Stimulated activated naive CD8-positive, alpha-beta T cell treated with anti-CD3 and anti-CD28 coated beads, Interleukin-15, Interleukin-2, amounts not matched to agents 100 U/mL and 50 U/mL, for 24 hours (primary cell): Measurements from ENCODE around the gene S100A7A.

Source experiments
- ATAC-seq: fragments of 150-1000 bp; cut with Tn5 transposase; one replicate; pipeline ENCODE4 v1.10.0; 2021
- DNase-seq: peaks from one replicate; pipeline ENCODE4 v3.0.0; 2021

Gene S100A7A

GRCh38 chr1:153415850-153416570 lies at the start of gene S100A7A:
S100A7A (plus strand) TSS chr1:153416520; CDS start chr1:153418083, 1,563 bp downstream.
- DNase-seq (no peak), ATAC-seq (no peak)

DNA sequence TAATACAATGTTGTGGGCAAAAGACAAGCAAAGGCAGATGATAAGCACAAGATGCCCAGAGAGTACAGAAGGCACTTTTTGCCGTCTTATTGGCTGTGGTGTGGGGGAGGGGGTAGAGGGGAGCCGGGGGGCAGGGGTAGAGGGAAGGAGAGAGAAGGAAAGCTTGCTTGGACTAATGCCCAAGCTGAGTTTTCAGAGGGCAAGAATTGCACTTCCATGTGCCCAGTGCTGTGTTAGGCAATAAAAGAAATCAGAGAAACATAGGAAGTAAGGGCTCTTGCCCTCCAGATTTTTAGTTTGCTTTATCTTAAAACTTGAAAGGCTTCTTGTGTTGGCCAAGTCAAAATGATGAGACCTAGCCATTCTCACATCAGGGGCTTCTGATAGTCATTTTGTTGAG lies 49.2 kb upstream of the S100A7A start:
- no peak for ATAC-seq
- no peak for DNase-seq

- no peak for ATAC-seq
- DNase-seq = no peak
Measured at GRCh38 chr1:153368495-153368894, 47.8 kb upstream of the S100A7A start.

GRCh38 chr1:153370146-153370545 lies 46.2 kb upstream of the S100A7A start:
- DNase-seq (no peak), ATAC-seq (no peak)

- no peak for DNase-seq
- no peak for ATAC-seq
Measured at GRCh38 chr1:153371231-153371630, 45.1 kb upstream of the S100A7A start.

DNA sequence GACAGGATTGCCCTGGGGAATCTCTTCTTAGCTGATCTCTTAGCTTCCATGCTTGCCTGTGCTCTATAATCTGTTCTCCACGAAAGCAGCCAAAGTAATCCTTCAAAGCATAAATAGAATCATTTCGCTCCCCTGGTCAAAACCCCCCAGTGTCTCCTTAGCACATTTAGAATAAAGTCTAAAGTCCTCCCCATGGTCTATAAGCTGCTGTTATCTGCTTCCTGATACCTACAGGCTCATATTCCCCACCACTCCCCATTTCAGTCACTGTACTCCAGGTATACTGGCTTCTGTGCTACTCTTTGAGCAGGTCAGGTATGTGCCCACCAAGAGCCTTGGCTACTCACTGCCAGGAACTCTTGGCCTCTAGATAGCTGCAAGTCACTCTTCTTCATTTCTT lies 43.7 kb upstream of the S100A7A start:
- ATAC-seq (no peak), DNase-seq (no peak)

- ATAC-seq (no peak), DNase-seq (no peak)
Measured at GRCh38 chr1:153374071-153374470, 42.2 kb upstream of the S100A7A start.

DNA sequence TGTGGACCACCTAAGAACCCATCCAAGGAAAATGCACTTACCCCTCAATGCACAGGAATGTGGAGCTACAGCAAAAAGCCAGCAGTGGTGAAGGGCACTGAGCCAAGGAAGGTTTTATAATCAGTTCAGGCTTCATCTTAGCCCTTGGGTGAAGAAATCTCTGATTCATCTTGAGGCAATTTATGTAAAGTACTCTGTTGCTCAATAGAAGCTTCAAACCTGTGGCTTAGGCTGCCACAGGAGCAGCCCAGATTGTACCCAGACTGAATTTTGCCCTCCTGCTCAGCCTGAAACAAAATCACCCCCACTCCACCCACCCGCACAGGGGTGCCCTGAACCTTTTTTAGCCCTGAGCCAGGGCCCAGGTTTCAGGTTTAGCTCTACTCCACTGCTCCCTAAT lies 40.8 kb upstream of the S100A7A start, which contains the start of gene S100A12:
Gene S100A12, minus strand, starts transcription at position 111 of the 400 bp plus-strand sequence. CDS start 1,029 bp downstream, outside the sequence.
- ATAC-seq (no peak), DNase-seq (no peak)

DNA sequence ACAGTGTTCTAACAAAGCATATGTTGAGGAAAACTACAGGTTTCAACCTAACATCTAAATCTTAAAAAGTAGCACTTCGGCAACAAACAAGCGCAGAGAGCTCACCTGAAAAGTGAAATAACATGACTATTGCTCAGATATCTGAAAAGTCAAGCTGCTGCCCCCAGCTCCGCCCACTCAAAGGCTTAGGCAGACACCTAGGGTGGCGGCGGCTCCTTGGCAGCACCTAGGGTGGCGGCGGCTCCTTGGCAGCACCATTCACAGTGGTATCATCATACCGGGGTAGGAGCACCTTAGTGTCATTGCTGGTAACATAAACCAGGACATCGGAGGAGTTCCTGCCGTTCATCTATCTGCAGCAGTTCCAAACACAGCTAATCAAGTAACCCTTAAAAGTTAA lies 36.7 kb upstream of the S100A7A start:
- DNase-seq (no peak), ATAC-seq (no peak)

DNA sequence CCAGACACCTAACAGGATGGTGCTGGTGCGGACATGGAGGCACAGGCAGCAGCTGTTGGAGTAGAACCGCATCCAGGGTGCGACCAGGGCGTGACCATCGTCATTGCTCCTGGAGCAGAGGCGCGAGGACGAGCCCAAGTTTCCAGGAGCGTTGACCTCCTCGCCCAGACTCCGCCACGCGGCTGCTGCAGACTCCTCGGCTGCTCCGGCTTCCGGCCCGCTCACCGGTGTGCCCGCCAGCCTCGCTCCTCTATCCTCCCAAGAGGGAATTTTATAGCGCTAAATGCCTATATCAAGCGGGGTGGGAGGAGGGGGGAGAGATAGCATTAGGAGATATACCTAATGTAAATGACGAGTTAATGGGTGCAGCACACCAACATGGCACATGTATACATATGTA lies 35.6 kb upstream of the S100A7A start:
- DNase-seq (no peak), ATAC-seq (no peak)

GRCh38 chr1:153384958-153385580 lies 31.3 kb upstream of the S100A7A start:
- ATAC-seq (no peak), DNase-seq (no peak)

DNA sequence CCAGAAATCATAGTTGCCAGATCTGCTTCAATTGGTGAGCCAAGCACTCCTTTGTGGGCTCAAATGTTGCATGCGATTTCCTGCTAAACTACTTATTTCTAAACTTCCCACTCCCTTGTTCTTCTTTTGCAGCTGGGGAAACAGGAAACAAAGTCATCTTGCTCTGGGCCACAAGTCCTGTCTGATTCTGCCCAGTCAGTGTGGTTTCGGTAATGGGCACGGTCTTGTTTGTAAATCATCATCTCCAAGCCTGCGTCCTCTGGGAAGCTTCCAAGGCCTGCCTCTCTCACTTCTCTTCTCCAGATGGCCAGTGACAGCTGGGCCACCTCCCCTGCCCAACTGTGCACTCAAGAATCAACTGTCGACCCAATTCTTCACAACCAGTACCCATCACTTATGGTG lies 29.8 kb upstream of the S100A7A start:
- DNase-seq (no peak), ATAC-seq (no peak)

DNA sequence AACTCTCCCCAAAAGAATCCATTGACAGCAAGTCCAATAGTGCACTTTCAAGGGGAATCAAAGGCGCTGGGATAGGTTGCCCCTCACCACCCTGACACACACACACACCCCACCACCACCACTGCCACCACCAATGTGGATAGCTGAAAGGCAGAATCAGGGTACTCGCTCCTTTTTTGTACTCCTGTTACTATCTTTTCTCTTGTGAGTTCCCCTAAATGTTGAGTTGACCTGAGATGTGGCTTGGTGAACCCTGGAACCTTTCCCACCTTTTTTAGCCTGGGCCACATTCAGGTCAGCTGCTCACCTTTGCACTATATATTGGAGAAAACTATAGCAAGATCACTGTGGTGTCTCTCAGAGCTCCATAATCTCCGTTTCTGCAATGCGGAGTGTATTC lies 29.3 kb upstream of the S100A7A start:
- ATAC-seq = no peak

GRCh38 chr1:153387785-153388184 lies 28.5 kb upstream of the S100A7A start:
- ATAC-seq (no peak), DNase-seq (no peak)

More for the DNA sequence above, 29.3 kb upstream of the S100A7A start:
- DNase-seq = no peak

DNA sequence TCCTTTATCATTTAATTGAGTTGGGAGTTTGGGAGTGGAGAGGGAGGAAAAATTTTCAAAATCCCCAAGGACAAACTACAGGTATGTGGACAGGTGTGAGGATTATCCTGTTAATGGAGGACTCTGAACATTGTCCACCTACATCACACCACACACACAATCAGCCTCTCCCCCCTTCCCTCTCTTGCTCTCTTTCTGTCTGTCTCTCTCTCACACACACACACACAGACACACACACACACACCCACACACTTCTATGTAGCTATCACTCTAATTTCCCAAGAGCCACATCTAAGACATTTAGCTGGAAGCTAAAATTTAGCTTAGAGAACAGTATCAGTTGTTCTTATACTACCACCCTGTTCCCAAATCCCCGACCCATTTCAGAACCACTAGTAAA lies 26.9 kb upstream of the S100A7A start:
- ATAC-seq = no peak
- no peak for DNase-seq

GRCh38 chr1:153389973-153390879 lies 26.1 kb upstream of the S100A7A start:
- no peak for ATAC-seq
- DNase-seq = no peak

DNA sequence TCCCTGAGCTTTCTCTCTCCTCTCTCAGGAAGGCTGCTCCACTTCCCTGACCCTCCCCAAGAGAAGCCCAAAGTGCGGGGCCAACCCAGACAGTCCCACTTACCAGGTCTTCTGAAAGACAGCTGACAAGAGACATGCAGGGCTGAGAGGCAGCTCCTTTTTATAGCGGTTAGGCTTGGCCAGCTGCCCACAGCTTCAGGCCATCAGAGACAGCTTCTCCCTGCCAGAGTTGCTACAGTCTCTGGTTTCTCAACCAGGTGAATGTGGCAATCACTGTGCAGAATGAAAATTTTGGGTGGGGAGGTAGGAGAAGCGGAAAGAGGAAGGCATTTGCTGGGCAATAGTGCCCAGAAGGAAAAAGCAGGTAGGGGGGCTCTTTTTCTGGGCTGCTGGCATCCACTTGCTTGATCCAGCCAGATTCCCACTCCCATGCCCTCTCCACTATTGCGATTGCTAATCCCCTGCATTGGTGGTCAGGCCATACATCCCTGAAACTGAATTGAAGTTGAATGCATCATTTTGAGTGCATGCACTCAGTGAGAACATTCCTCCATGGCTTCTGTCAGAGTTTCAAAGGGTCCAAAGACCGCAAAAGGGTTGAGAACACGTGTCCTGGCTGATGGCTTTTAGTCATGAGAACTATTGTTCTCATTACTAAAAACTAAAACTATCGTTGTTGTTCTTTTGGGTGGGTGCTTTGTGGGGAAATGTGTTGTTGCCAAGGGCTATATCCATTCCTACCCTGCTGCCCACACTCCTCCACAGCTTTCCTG lies 25.2 kb upstream of the S100A7A start, which contains the start of gene S100A8:
Gene S100A8, minus strand, starts transcription at position 136 of the 773 bp plus-strand sequence. CDS start 538 bp downstream, outside the sequence.
- ATAC-seq (no peak), DNase-seq (no peak)

- ATAC-seq (no peak), DNase-seq (no peak)
Measured at GRCh38 chr1:153392258-153392657, 24.1 kb upstream of the S100A7A start.

GRCh38 chr1:153392822-153393221 lies 23.5 kb upstream of the S100A7A start:
- no peak for ATAC-seq
- DNase-seq = no peak

DNA sequence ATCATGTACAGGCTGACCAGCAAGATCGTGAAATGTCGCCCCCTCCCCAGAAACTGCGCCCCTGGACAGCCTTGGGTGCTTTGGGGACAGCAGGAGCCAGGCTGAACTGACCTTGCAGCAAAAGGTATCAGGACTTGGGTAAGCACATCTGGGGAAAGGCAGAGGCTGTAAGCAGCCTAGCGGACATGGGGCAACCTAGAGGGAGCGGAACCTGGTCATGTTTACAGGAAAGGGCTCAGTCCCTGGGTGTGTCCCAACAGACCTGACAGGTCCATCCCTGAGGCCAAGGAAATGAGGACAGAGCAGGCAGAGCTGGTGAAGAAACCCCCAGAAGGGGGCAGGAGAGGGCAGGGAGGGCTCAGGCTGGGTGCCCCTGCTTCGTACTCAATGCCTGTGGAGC lies 22.4 kb upstream of the S100A7A start:
- DNase-seq = no peak
- no peak for ATAC-seq

- ATAC-seq (no peak), DNase-seq (no peak)
Measured at GRCh38 chr1:153394391-153394790, 21.9 kb upstream of the S100A7A start.

DNA sequence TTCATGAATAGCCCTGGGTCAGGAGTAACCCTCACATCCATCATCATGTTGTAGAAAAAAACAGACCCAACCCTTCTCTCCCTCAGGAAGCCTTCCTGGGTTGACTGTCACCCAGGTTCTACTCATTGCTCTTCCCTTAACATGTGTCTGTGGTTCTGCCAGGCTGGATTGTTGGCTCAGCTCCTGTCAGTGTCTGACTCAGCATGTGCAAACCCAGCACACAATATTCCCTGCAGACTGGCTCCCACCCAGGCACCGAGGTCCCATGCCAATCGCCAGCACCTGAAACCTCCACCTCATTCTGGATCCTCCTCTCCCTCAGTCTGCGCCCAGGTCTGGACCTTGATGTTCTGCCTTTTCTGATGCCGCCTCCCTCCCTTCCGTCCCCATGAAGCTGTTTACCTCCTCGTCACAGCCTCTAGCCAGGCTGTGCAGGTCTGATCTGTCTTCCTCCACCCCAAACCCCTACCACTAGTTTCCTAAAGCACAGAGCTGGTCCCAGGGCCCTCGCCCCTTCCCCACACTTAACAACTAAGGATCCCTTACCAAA lies 21.1 kb upstream of the S100A7A start:
- DNase-seq (no peak), ATAC-seq (no peak)
